Activated T-helper 17 cell treated with anti-CD3 and anti-CD28 coated beads, Interleukin-2, amount 50 U/mL, for 72 hours (primary cell): ENCODE results near the gene WDR70. TPM values are rescaled to one million over a fixed set of nuclear protein-coding genes. Genes with fewer than 3 reads are reported as not detected.

ENCODE experiments used
- ATAC-seq: fragments of 150-1000 bp; cut with Tn5 transposase; replicated peaks from 2 replicates; pipeline ENCODE4 v1.10.0; 2021; ENCODE audit warnings: mild to moderate bottlenecking, moderate library complexity
- H3K27ac Mint-ChIP-seq: one replicate; pipeline ENCODE4 v1.8.0; 2022; ENCODE audit warnings: mixed read lengths
- H3K27me3 Mint-ChIP-seq: one replicate; pipeline ENCODE4 v1.8.0; 2022; ENCODE audit warnings: mixed read lengths
- H3K36me3 Mint-ChIP-seq: one replicate; pipeline ENCODE4 v1.8.0; 2022; ENCODE audit warnings: low read depth, mild to moderate bottlenecking, mixed read lengths
- H3K4me1 Mint-ChIP-seq: one replicate; pipeline ENCODE4 v1.8.0; 2022; ENCODE audit warnings: mixed read lengths
- H3K4me3 Mint-ChIP-seq: one replicate; pipeline ENCODE4 v1.8.0; 2022; ENCODE audit warnings: mild to moderate bottlenecking, mixed read lengths
- H3K9me3 Mint-ChIP-seq: one replicate; pipeline ENCODE4 v1.8.0; 2022; ENCODE audit warnings: mixed read lengths
- total RNA-seq, 2 donors: library from RNA; stranded (reverse); gene quantifications; one replicate each; pipeline ENCODE4 v1.2.3, GENCODE V29; 2022

The WDR70 gene
- total RNA-seq, 2 donors from 2014 or later: 20.2 to 39.4 TPM

- no peaks in the 10 kb centered on the region for H3K9me3 Mint-ChIP-seq
- no peak for ATAC-seq
- peaks cover 16% of the 10 kb centered on the region for H3K4me1 Mint-ChIP-seq
Observed at GRCh38 chr5:37723162-37723961, 344.2 kb downstream of the WDR70 start.

GRCh38 chr5:37724395-37725125, 345.4 kb downstream of the WDR70 start:
- no peak overlapping the region for H3K4me3 Mint-ChIP-seq
- H3K9me3 Mint-ChIP-seq: no peaks in the 10 kb centered on the region
- peaks cover 71% of the 10 kb centered on the region for H3K36me3 Mint-ChIP-seq
- no peaks in the 10 kb centered on the region for H3K27me3 Mint-ChIP-seq
- peaks cover 16% of the 10 kb centered on the region for H3K4me1 Mint-ChIP-seq
- no peak overlapping the region for H3K27ac Mint-ChIP-seq
- ATAC-seq: no peak

More at GRCh38 chr5:37723162-37723961, 344.2 kb downstream of the WDR70 start:
- H3K4me3 Mint-ChIP-seq: peak overlapping the region; percentile 77
- H3K36me3 Mint-ChIP-seq: peaks cover 59% of the 10 kb centered on the region
- H3K27me3 Mint-ChIP-seq: no peaks in the 10 kb centered on the region
- peak overlapping the region; percentile 95 for H3K27ac Mint-ChIP-seq

GRCh38 chr5:37725185-37725584, 346.1 kb downstream of the WDR70 start:
- H3K27ac Mint-ChIP-seq: no peak overlapping the region
- no peaks in the 10 kb centered on the region for H3K9me3 Mint-ChIP-seq
- H3K36me3 Mint-ChIP-seq: peaks cover 72% of the 10 kb centered on the region
- no peak for ATAC-seq
- peaks cover 16% of the 10 kb centered on the region for H3K4me1 Mint-ChIP-seq
- H3K4me3 Mint-ChIP-seq: no peak overlapping the region
- H3K27me3 Mint-ChIP-seq: no peaks in the 10 kb centered on the region

GRCh38 chr5:37727238-37727637, 348.1 kb downstream of the WDR70 start:
- H3K27me3 Mint-ChIP-seq: no peaks in the 10 kb centered on the region
- peaks cover 81% of the 10 kb centered on the region for H3K36me3 Mint-ChIP-seq
- ATAC-seq: no peak
- H3K4me3 Mint-ChIP-seq: no peak overlapping the region
- H3K9me3 Mint-ChIP-seq: no peaks in the 10 kb centered on the region
- peaks cover 10% of the 10 kb centered on the region for H3K4me1 Mint-ChIP-seq
- H3K27ac Mint-ChIP-seq: no peak overlapping the region

GRCh38 chr5:37730896-37731455, 351.9 kb downstream of the WDR70 start:
- no peaks in the 10 kb centered on the region for H3K4me1 Mint-ChIP-seq
- H3K9me3 Mint-ChIP-seq: no peaks in the 10 kb centered on the region
- no peaks in the 10 kb centered on the region for H3K27me3 Mint-ChIP-seq
- no peak overlapping the region for H3K27ac Mint-ChIP-seq
- H3K36me3 Mint-ChIP-seq: peaks cover 67% of the 10 kb centered on the region
- ATAC-seq: no peak
- no peak overlapping the region for H3K4me3 Mint-ChIP-seq

- no peaks in the 10 kb centered on the region for H3K9me3 Mint-ChIP-seq
- ATAC-seq: no peak
- H3K36me3 Mint-ChIP-seq: peaks cover 45% of the 10 kb centered on the region
- H3K4me3 Mint-ChIP-seq: no peak overlapping the region
- no peaks in the 10 kb centered on the region for H3K27me3 Mint-ChIP-seq
- H3K4me1 Mint-ChIP-seq: peaks cover 6% of the 10 kb centered on the region
- H3K27ac Mint-ChIP-seq: no peak overlapping the region
Observed at GRCh38 chr5:37734114-37734513, 355.0 kb downstream of the WDR70 start.

- H3K4me1 Mint-ChIP-seq: peaks cover 6% of the 10 kb centered on the region
- no peak overlapping the region for H3K27ac Mint-ChIP-seq
- no peak for ATAC-seq
Observed at GRCh38 chr5:37735649-37736347, 356.7 kb downstream of the WDR70 start.

GRCh38 chr5:37736397-37736796, 357.3 kb downstream of the WDR70 start:
- H3K9me3 Mint-ChIP-seq: no peaks in the 10 kb centered on the region
- no peak overlapping the region for H3K27ac Mint-ChIP-seq
- ATAC-seq: no peak

More at GRCh38 chr5:37735649-37736347, 356.7 kb downstream of the WDR70 start:
- H3K9me3 Mint-ChIP-seq: no peaks in the 10 kb centered on the region
- H3K36me3 Mint-ChIP-seq: peaks cover 31% of the 10 kb centered on the region
- H3K4me3 Mint-ChIP-seq: no peak overlapping the region
- H3K27me3 Mint-ChIP-seq: no peaks in the 10 kb centered on the region

GRCh38 chr5:37737326-37738056, 358.4 kb downstream of the WDR70 start:
- no peak for ATAC-seq
- Mint-ChIP-seq H3K27ac (no peak overlapping the region), H3K27me3 (no peaks in the 10 kb centered on the region), H3K9me3 (no peaks in the 10 kb centered on the region), H3K4me1 (peaks cover 6% of the 10 kb centered on the region), H3K36me3 (peaks cover 37% of the 10 kb centered on the region), H3K4me3 (no peak overlapping the region)

More at GRCh38 chr5:37736397-37736796, 357.3 kb downstream of the WDR70 start:
- Mint-ChIP-seq H3K4me1 (peaks cover 6% of the 10 kb centered on the region), H3K27me3 (no peaks in the 10 kb centered on the region), H3K36me3 (peaks cover 33% of the 10 kb centered on the region), H3K4me3 (no peak overlapping the region)

- Mint-ChIP-seq H3K4me3 (no peak overlapping the region), H3K36me3 (peaks cover 38% of the 10 kb centered on the region), H3K27me3 (no peaks in the 10 kb centered on the region), H3K27ac (no peak overlapping the region), H3K4me1 (peaks cover 6% of the 10 kb centered on the region), H3K9me3 (no peaks in the 10 kb centered on the region)
- ATAC-seq: peak; percentile 82
Observed at GRCh38 chr5:37738057-37738691, 359.1 kb downstream of the WDR70 start.

- Mint-ChIP-seq H3K27me3 (no peaks in the 10 kb centered on the region), H3K4me1 (peaks cover 6% of the 10 kb centered on the region), H3K4me3 (no peak overlapping the region), H3K27ac (no peak overlapping the region), H3K36me3 (peaks cover 38% of the 10 kb centered on the region), H3K9me3 (no peaks in the 10 kb centered on the region)
- no peak for ATAC-seq
Observed at GRCh38 chr5:37738865-37739488, 359.9 kb downstream of the WDR70 start.

- Mint-ChIP-seq H3K27ac (no peak overlapping the region), H3K9me3 (peaks cover 5% of the 10 kb centered on the region), H3K36me3 (peaks cover 38% of the 10 kb centered on the region), H3K27me3 (no peaks in the 10 kb centered on the region), H3K4me3 (no peak overlapping the region), H3K4me1 (peaks cover 6% of the 10 kb centered on the region)
- no peak for ATAC-seq
Observed at GRCh38 chr5:37739817-37740261, 360.7 kb downstream of the WDR70 start.
